ENCODE data around the gene EHD4. TPM values are rescaled to one million over a fixed set of nuclear protein-coding genes. Genes with fewer than 3 reads are reported as not detected.

EHD4 gene
- total RNA-seq, 4 donors from 2014 or later = 12.8 to 45.2 (median 26.1) TPM

- TF ChIP-seq CTCF (IDR thresholded peaks at IDR 0.05) = no peak
- no peak for TF ChIP-seq POLR2A (IDR thresholded peaks at IDR 0.05)
- intact Hi-C loops (cut with DNase I; ENCODE audit: low total_unique reads) = no loop called here
- H3K4me1 ChIP-seq = no peaks in the 10 kb centered on the region
These were observed 8.4 kb upstream of the EHD4 start for GRCh38 chr15:41980654-41981323.

GRCh38 chr15:41979493-41980266 is 7.3 kb upstream of the EHD4 start:
- Histone ChIP-seq H3K27me3 (no peaks in the 10 kb centered on the region), H3K27ac (no peak overlapping the region), H3K4me3 (no peak overlapping the region), H3K36me3 (no peaks in the 10 kb centered on the region), H3K9me3 (no peaks in the 10 kb centered on the region), H3K4me1 (no peaks in the 10 kb centered on the region)
- no peak for DNase-seq
- intact Hi-C loops (cut with DNase I; ENCODE audit: low total_unique reads) = no loop called here
- TF ChIP-seq POLR2A (IDR thresholded peaks at IDR 0.05) = no peak
- no peak for TF ChIP-seq CTCF (IDR thresholded peaks at IDR 0.05)

More at GRCh38 chr15:41980654-41981323, 8.4 kb upstream of the EHD4 start:
- H3K27me3 ChIP-seq = no peaks in the 10 kb centered on the region
- no peak overlapping the region for H3K27ac ChIP-seq
- H3K4me3 ChIP-seq = no peak overlapping the region
- no peaks in the 10 kb centered on the region for H3K9me3 ChIP-seq
- no peaks in the 10 kb centered on the region for H3K36me3 ChIP-seq
- no peak for DNase-seq

- TF ChIP-seq CTCF (IDR thresholded peaks at IDR 0.05) (no peak), POLR2A (IDR thresholded peaks at IDR 0.05) (no peak)
- intact Hi-C loops (cut with DNase I; ENCODE audit: low total_unique reads) = no loop called here
These were observed 6.2 kb upstream of the EHD4 start for GRCh38 chr15:41978534-41978933.

GRCh38 chr15:41977757-41978383 is 5.5 kb upstream of the EHD4 start:
- Histone ChIP-seq H3K9me3 (no peaks in the 10 kb centered on the region), H3K4me3 (no peak overlapping the region), H3K4me1 (no peaks in the 10 kb centered on the region), H3K27ac (no peak overlapping the region), H3K27me3 (no peaks in the 10 kb centered on the region), H3K36me3 (no peaks in the 10 kb centered on the region)
- intact Hi-C loops (cut with DNase I; ENCODE audit: low total_unique reads) = no loop called here
- no peak for TF ChIP-seq CTCF (IDR thresholded peaks at IDR 0.05)
- no peak for TF ChIP-seq POLR2A (IDR thresholded peaks at IDR 0.05)
- no peak for DNase-seq

More at GRCh38 chr15:41978534-41978933, 6.2 kb upstream of the EHD4 start:
- Histone ChIP-seq H3K9me3 (no peaks in the 10 kb centered on the region), H3K27me3 (no peaks in the 10 kb centered on the region), H3K4me1 (no peaks in the 10 kb centered on the region), H3K36me3 (no peaks in the 10 kb centered on the region), H3K4me3 (no peak overlapping the region), H3K27ac (no peak overlapping the region)
- peak in 1 of 2 donors; percentile 8 for DNase-seq

GRCh38 chr15:41975669-41976068 is 3.3 kb upstream of the EHD4 start:
- no peak for DNase-seq
- Histone ChIP-seq H3K36me3 (no peaks in the 10 kb centered on the region), H3K4me3 (no peak overlapping the region), H3K4me1 (no peaks in the 10 kb centered on the region), H3K27me3 (no peaks in the 10 kb centered on the region), H3K27ac (no peak overlapping the region), H3K9me3 (no peaks in the 10 kb centered on the region)
- TF ChIP-seq CTCF (IDR thresholded peaks at IDR 0.05) (no peak), POLR2A (IDR thresholded peaks at IDR 0.05) (no peak)
- intact Hi-C loops (cut with DNase I; ENCODE audit: low total_unique reads) = no loop called here
